Ishikawa (cell line): Measurements from ENCODE around the gene ARSI.

Experiments used
- CEBPB ChIP-seq: IDR thresholded peaks from 2 replicates; pipeline ENCODE4 v1.6.1; 2012
- CREB1 ChIP-seq: IDR thresholded peaks from 2 replicates; pipeline ENCODE4 v1.6.1; 2012; ENCODE audit warnings: low read depth
- EGR1 ChIP-seq: IDR thresholded peaks from 2 replicates; pipeline ENCODE4 v1.6.1; 2012
- EP300 ChIP-seq: IDR thresholded peaks from 2 replicates; pipeline ENCODE4 v1.6.1; 2012; ENCODE audit warnings: borderline replicate concordance
- FOXM1 ChIP-seq: IDR thresholded peaks from 2 replicates; pipeline ENCODE4 v1.6.1; 2012; ENCODE audit warnings: low read depth, borderline replicate concordance
- NFIC ChIP-seq: IDR thresholded peaks from 2 replicates; pipeline ENCODE4 v1.6.1; 2012
- RAD21 ChIP-seq: IDR thresholded peaks from 2 replicates; pipeline ENCODE4 v1.6.1; 2012; ENCODE audit warnings: low read depth
- TAF1 ChIP-seq: IDR thresholded peaks from 2 replicates; pipeline ENCODE4 v1.6.1; 2012; ENCODE audit warnings: low read depth, mild to moderate bottlenecking
- TCF12 ChIP-seq: IDR thresholded peaks from 2 replicates; pipeline ENCODE4 v1.6.1; 2012; ENCODE audit warnings: low read depth
- TEAD4 ChIP-seq: IDR thresholded peaks from 2 replicates; pipeline ENCODE4 v1.6.1; 2012
- YY1 ChIP-seq: IDR thresholded peaks from 2 replicates; pipeline ENCODE4 v1.6.1; 2012; ENCODE audit warnings: low read depth
- ZBTB7A ChIP-seq: IDR thresholded peaks from 2 replicates; pipeline ENCODE4 v1.6.1; 2012; ENCODE audit warnings: low read depth
- TF ChIP-seq, protein P1 (sequence below): IDR thresholded peaks from 2 replicates; pipeline ENCODE4 v1.6.1; 2012
- TF ChIP-seq, protein P2 (sequence below): IDR thresholded peaks from 2 replicates; pipeline ENCODE4 v1.6.1; 2012; ENCODE audit warnings: low read depth, mild to moderate bottlenecking
- TF ChIP-seq, protein P3 (sequence below): IDR thresholded peaks from 2 replicates; pipeline ENCODE4 v1.6.1; 2012

ARSI gene

DNA sequence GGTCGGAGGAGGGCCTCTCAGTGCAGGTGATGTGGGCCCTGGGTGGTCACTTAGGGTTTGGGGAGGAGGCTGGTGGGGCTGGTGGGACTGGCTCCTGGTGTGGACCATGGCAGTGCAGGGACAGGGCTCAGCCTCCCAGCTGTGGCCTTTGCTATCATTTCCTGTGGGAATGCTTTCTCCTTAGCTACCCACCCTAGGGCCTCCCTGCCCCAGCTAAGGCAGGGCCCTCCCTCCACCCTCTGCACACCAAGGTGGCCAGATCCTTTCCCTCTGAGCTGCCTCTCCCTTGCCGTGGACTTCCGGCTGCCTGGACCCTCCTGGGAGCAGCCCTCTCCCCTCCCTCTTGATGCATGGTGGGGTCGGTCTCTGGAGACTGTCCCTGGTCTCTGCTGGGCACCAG lies 22.7 kb upstream of the ARSI start:
- TF ChIP-seq RAD21 (no peak), EGR1 (no peak), CREB1 (no peak), CEBPB (no peak), TCF12 (no peak), FOXM1 (no peak)
- TF ChIP-seq, protein P1, sequence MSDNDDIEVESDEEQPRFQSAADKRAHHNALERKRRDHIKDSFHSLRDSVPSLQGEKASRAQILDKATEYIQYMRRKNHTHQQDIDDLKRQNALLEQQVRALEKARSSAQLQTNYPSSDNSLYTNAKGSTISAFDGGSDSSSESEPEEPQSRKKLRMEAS: no peak
- TF ChIP-seq, protein P2, sequence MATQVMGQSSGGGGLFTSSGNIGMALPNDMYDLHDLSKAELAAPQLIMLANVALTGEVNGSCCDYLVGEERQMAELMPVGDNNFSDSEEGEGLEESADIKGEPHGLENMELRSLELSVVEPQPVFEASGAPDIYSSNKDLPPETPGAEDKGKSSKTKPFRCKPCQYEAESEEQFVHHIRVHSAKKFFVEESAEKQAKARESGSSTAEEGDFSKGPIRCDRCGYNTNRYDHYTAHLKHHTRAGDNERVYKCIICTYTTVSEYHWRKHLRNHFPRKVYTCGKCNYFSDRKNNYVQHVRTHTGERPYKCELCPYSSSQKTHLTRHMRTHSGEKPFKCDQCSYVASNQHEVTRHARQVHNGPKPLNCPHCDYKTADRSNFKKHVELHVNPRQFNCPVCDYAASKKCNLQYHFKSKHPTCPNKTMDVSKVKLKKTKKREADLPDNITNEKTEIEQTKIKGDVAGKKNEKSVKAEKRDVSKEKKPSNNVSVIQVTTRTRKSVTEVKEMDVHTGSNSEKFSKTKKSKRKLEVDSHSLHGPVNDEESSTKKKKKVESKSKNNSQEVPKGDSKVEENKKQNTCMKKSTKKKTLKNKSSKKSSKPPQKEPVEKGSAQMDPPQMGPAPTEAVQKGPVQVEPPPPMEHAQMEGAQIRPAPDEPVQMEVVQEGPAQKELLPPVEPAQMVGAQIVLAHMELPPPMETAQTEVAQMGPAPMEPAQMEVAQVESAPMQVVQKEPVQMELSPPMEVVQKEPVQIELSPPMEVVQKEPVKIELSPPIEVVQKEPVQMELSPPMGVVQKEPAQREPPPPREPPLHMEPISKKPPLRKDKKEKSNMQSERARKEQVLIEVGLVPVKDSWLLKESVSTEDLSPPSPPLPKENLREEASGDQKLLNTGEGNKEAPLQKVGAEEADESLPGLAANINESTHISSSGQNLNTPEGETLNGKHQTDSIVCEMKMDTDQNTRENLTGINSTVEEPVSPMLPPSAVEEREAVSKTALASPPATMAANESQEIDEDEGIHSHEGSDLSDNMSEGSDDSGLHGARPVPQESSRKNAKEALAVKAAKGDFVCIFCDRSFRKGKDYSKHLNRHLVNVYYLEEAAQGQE: no peak
- TF ChIP-seq, protein P3, sequence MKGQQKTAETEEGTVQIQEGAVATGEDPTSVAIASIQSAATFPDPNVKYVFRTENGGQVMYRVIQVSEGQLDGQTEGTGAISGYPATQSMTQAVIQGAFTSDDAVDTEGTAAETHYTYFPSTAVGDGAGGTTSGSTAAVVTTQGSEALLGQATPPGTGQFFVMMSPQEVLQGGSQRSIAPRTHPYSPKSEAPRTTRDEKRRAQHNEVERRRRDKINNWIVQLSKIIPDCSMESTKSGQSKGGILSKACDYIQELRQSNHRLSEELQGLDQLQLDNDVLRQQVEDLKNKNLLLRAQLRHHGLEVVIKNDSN: no peak

DNA sequence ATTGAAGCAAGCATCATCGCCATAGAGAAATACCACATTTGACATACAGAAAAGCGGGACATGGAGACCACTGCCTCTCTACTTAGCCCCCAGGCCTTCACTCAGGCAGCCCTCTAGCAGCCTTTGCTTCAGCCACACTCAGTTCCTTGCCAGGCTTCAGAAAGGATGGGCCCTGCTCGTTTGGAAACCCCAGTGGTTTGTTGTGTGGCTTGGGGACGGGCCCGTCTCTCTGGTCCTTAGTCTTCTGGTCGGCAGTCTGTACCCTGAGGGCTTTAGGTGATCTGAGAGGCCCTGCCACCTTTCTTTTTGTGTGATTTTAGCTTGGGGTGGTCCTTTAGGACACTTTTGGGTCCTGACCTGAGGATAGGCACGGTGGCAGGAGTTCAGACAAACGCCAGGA lies 21.1 kb upstream of the ARSI start:
- TF ChIP-seq, protein P3: no peak
- no peak for TF ChIP-seq TEAD4
- no peak for TF ChIP-seq EGR1
- TF ChIP-seq, protein P2: no peak
- no peak for TF ChIP-seq FOXM1
- no peak for TF ChIP-seq YY1
- TF ChIP-seq RAD21: no peak

DNA sequence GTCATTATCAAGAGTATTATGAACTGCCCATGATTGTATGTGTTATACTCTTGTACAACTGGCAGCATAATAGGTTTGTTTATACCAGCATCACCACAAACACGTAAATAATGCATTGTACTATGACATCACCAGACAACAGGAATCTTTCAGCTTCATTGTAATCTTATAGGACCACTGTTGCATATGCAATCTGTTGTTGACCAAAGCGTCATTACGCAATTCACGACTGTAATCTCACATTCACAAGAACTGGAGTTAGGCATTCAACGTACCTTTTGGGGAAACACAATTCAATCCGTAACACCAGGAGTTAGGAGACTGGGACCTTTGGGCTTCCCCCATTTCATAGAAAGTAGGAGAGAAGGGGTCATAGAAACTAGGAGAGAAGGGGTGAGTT lies 20.4 kb upstream of the ARSI start:
- no peak for TF ChIP-seq TCF12
- peak; percentile 66 for TF ChIP-seq CEBPB
- TF ChIP-seq ZBTB7A: no peak
- TF ChIP-seq, protein P1: no peak
- TF ChIP-seq, protein P3: no peak
- TF ChIP-seq NFIC: no peak
- TF ChIP-seq FOXM1: no peak

DNA sequence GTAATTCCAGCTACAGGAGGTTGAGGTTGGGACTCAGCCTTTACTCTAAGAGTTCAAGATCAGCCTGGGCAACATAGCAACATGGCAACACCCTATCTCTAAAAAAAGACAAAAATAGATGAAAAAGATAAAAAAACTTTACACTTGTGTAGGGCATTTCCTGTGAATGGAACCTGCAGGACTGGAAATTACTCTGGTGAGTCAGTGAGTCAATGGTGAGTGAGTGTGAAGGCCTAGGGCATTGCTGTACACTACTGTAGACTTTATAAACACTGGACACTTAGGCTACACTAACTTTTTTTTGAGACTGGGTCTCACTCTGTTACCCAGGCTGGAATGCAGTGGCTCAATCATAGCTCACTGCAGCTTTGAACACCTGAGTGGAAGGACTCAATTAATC lies 19.5 kb upstream of the ARSI start:
- TF ChIP-seq CREB1 (no peak), TEAD4 (no peak), EGR1 (no peak), NFIC (no peak), RAD21 (no peak), EP300 (no peak)
- TF ChIP-seq, protein P1: no peak

DNA sequence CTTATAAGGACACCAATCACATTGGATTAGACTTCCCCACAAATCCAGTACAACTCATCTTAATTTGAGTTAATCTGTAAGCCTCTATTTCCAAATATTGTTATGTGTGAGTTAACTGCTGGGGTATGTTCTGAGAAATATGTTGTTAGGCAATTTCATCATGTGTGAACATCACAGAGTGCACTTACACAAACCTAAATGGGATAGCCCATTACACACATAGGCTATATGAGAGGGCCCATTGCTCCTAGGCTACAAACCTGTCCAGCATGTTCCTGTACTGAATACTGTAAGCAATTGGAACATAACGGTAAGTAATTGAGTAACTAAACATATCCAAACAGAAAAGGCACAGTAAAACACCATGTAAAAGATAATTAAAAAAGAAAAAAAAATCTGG lies 19.1 kb upstream of the ARSI start:
- TF ChIP-seq TAF1: no peak
- no peak for TF ChIP-seq CEBPB
- TF ChIP-seq, protein P1: no peak
- TF ChIP-seq, protein P2: no peak
- no peak for TF ChIP-seq YY1
- TF ChIP-seq, protein P3: no peak
- no peak for TF ChIP-seq EP300
- TF ChIP-seq NFIC: no peak
